Prostate gland (tissue), 2 donors: ENCODE results near the gene ARMC9.

Experiments used
- POLR2A ChIP-seq: fragments of 450-650 bp; IDR thresholded peaks from one replicate; pipeline ENCODE4 v1.6.1; 2016; ENCODE audit warnings: antibody characterized with exemption, mild to moderate bottlenecking
- TF ChIP-seq, protein P1 (sequence below), 4 experiments: fragments of 200-600 bp in 2 of 4; fragments of 450-650 bp in 2 of 4; sonication (generic) in 2 of 4; IDR thresholded peaks; 1 replicate in 3 of 4; 2 replicates in 1 of 4; pipeline ENCODE4 v1.5.1; 2016 to 2019; ENCODE audit warnings: antibody characterized with exemption in 4 of 4, mild to moderate bottlenecking in 2 of 4, moderate library complexity in 2 of 4

DNA sequence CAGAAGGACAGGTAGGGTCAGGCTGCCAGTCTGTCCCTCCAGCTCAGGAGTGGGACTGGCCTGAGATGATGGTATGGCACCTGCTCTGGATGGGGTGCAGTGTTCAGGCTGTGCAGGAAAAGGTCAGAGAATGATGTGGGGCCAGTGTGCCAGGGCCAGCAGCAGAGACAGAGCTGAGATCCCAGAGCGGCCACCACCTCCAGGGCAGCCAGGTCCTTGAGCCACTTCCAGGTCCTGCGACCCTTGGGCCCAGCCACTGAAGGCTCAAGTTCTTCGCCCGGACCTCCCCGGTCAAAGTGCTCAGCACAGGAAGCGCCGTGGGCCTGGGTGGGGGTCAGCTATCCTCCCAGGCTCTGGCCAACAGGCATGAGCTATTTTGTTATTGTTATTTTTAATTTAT lies 12.1 kb upstream of the ARMC9 start:
- TF ChIP-seq, protein P1, sequence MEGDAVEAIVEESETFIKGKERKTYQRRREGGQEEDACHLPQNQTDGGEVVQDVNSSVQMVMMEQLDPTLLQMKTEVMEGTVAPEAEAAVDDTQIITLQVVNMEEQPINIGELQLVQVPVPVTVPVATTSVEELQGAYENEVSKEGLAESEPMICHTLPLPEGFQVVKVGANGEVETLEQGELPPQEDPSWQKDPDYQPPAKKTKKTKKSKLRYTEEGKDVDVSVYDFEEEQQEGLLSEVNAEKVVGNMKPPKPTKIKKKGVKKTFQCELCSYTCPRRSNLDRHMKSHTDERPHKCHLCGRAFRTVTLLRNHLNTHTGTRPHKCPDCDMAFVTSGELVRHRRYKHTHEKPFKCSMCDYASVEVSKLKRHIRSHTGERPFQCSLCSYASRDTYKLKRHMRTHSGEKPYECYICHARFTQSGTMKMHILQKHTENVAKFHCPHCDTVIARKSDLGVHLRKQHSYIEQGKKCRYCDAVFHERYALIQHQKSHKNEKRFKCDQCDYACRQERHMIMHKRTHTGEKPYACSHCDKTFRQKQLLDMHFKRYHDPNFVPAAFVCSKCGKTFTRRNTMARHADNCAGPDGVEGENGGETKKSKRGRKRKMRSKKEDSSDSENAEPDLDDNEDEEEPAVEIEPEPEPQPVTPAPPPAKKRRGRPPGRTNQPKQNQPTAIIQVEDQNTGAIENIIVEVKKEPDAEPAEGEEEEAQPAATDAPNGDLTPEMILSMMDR (IDR thresholded peaks at IDR 0.05) = no peak
- TF ChIP-seq POLR2A = no peak
